ENCODE data around the gene PLXNA4. TPM values are rescaled to one million over a fixed set of nuclear protein-coding genes. Genes with fewer than 3 reads are reported as not detected.

PLXNA4 gene
- total RNA-seq, 2 donors from 2014 or later, result 2.1 to 8.2 TPM

DNA sequence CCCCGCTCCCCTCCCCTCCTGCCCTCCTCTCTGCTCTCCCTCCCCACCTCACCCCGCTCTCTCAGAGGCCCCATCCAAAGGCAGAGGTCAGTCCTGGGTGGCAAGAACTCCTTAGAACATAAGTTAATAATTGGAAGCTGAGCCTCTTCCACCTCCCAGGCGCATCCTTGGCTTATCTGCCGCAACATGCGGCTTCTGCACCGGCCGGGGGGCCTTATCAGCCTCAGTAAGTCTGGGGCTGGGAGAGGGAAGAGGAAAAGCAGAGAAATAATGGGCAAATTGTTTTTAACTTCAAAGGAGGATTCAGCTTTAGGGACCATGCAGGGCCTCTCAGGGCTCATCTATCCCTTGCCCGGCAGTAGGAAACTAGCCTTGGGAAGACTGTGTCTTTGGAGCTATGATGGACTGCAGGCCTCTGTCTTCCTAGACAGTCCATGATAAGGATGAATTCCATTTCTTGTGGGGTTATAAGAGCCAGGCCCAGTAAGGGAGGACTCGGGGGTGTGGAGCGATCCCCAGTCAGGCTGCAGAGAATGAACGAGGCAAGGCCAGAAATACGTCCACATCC, 411.6 kb downstream of the PLXNA4 start:
- H3K4me1 ChIP-seq, result no peaks in the 10 kb centered on the region
- TF ChIP-seq, protein P1, sequence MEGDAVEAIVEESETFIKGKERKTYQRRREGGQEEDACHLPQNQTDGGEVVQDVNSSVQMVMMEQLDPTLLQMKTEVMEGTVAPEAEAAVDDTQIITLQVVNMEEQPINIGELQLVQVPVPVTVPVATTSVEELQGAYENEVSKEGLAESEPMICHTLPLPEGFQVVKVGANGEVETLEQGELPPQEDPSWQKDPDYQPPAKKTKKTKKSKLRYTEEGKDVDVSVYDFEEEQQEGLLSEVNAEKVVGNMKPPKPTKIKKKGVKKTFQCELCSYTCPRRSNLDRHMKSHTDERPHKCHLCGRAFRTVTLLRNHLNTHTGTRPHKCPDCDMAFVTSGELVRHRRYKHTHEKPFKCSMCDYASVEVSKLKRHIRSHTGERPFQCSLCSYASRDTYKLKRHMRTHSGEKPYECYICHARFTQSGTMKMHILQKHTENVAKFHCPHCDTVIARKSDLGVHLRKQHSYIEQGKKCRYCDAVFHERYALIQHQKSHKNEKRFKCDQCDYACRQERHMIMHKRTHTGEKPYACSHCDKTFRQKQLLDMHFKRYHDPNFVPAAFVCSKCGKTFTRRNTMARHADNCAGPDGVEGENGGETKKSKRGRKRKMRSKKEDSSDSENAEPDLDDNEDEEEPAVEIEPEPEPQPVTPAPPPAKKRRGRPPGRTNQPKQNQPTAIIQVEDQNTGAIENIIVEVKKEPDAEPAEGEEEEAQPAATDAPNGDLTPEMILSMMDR (IDR thresholded peaks at IDR 0.05), result no peak
- no peak for TF ChIP-seq POLR2A (IDR thresholded peaks at IDR 0.05)
- 84 to 94% methylated on average over 11 of the region's 12 CpGs for WGBS, 2 donors
- no peak overlapping the region for H3K4me3 ChIP-seq
- no peaks in the 10 kb centered on the region for H3K27me3 ChIP-seq
- DNase-seq (no peak), ATAC-seq (no peak)
- intact Hi-C loops (cut with DNase I), result no loop called here
- H3K27ac ChIP-seq, result no peak overlapping the region
- H3K9me3 ChIP-seq, result no peaks in the 10 kb centered on the region
- no peaks in the 10 kb centered on the region for H3K36me3 ChIP-seq (replicated peaks in 1 of 2; ENCODE audit: insufficient read depth in 1 of 2, low read depth in 2 of 2)

DNA sequence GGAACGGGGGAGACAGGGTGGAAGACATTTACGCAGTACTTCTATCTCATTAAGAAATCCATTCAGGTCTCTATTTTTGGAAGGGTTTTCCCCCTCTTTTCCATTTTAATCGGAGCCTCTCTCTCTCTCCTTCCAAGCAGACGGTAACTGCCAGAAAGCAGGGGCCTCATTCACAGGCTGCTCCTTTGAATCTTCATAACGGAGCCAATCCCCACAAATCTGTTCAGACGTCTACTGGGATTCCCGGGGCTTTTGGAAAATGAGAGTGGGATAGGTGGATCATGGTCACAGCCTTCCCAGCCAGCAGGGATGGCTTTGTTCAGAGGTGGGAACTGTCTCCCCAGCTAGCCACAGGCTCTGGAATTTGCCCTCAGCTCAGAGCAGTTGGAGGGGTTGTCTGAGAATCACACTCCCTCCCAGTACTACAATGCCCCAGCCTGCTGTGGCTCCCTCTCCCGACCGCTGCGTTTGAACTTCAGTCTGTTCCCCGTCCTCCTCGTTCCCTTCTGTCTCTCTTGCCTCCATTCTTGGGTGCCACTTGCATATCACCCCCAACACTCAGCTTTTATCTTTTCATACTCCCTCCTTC, 413.6 kb downstream of the PLXNA4 start:
- intact Hi-C loops (cut with DNase I), result no loop called here
- Histone ChIP-seq H3K27ac (no peak overlapping the region), H3K4me1 (no peaks in the 10 kb centered on the region), H3K4me3 (no peak overlapping the region), H3K9me3 (no peaks in the 10 kb centered on the region), H3K27me3 (no peaks in the 10 kb centered on the region), H3K36me3 (replicated peaks in 1 of 2; ENCODE audit: insufficient read depth in 1 of 2, low read depth in 2 of 2) (no peaks in the 10 kb centered on the region)
- WGBS, 2 donors, result 52 to 60% methylated on average over 12 of the region's 12 CpGs
- TF ChIP-seq, protein P1 (IDR thresholded peaks at IDR 0.05), result no peak
- TF ChIP-seq POLR2A (IDR thresholded peaks at IDR 0.05), result no peak
- ATAC-seq, result no peak
- no peak for DNase-seq

DNA sequence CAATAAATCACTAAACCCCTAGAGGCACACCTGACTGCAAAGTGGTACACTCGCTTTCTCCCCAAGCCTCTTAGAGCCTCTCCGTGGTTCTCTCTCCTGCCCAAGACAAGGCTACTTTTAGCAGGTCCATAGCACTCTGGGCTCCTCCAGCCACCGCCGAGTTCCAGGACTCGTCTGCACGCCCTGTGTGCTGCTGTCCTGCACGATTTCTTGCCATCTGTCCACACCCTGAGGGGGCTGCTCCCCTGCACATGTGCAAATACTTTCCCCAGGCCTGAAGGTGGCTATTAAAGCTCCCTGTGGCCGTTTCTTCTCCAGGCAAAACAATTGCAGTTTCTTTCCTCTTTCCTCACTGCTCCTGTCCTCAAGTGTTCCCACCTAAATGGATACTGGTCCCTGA, 414.3 kb downstream of the PLXNA4 start:
- intact Hi-C loops (cut with DNase I), result no loop called here
- Histone ChIP-seq H3K27ac (no peak overlapping the region), H3K4me1 (no peaks in the 10 kb centered on the region), H3K9me3 (no peaks in the 10 kb centered on the region), H3K36me3 (replicated peaks in 1 of 2; ENCODE audit: insufficient read depth in 1 of 2, low read depth in 2 of 2) (no peaks in the 10 kb centered on the region), H3K27me3 (no peaks in the 10 kb centered on the region), H3K4me3 (no peak overlapping the region)
- ATAC-seq (no peak), DNase-seq (no peak)
- no peak for TF ChIP-seq POLR2A (IDR thresholded peaks at IDR 0.05)
- TF ChIP-seq, protein P1 (IDR thresholded peaks at IDR 0.05), result no peak
- 54 to 57% methylated on average over 8 of the region's 8 CpGs for WGBS, 2 donors

DNA sequence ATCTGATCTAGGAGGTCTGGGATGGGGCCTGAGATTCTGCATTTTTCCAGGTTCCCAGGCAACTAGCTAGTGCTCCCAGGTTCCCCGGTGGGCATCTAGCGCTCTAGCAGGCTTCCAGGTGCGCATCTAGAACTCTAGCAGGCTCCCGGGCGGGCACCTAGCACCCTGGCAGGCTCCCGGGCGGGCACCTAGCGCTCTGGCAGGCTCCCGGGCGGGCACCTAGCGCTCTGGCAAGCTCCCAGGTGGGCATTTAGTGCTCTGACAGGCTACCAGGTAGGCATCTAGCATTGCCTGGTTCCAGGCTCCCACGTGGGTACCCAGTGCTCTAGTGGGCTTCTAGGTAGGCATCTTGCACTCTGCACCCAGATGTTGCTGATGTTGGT, 414.7 kb downstream of the PLXNA4 start:
- Histone ChIP-seq H3K9me3 (no peaks in the 10 kb centered on the region), H3K4me3 (no peak overlapping the region), H3K36me3 (replicated peaks in 1 of 2; ENCODE audit: insufficient read depth in 1 of 2, low read depth in 2 of 2) (no peaks in the 10 kb centered on the region), H3K27me3 (no peaks in the 10 kb centered on the region), H3K4me1 (no peaks in the 10 kb centered on the region), H3K27ac (no peak overlapping the region)
- intact Hi-C loops (cut with DNase I), result no loop called here
- WGBS, 2 donors, result 82 to 100% methylated on average over 1 to 12 of the region's 12 CpGs
- ATAC-seq, result no peak
- TF ChIP-seq, protein P1 (IDR thresholded peaks at IDR 0.05), result no peak
- TF ChIP-seq POLR2A (IDR thresholded peaks at IDR 0.05), result no peak
- DNase-seq, result no peak

Data from body of pancreas (tissue), 4 donors.